ENCODE measurements around the gene NEGR1. TPM values are rescaled to one million over a fixed set of nuclear protein-coding genes. Genes with fewer than 3 reads are reported as not detected.

The NEGR1 gene
- total and polyA plus RNA-seq, 4 donors, result 0.08 to 0.14 (median 0.12) TPM; not detected in 1

DNA sequence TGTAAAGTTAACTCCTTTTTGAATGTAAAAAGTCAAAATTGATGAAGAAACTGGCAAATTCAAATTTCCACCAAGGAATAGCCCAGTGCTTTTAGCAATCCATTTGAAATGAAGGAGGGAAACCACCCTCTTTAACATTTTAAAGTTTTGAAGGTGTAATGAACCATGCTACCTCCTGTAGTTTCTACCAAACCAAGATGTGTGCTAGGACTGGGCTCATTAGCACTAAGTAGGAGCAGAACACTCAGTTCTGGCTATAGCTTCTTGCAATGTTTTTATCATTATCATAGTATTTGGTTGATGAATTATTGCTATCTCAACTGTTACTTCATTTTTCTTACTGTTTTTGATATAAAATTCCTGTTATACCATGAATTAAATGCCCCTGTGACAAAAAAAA, 882.3 kb downstream of the NEGR1 start:
- Histone ChIP-seq H3K4me1 (ENCODE audit: control insufficient read depth in 4 of 4, insufficient read depth in 4 of 4, low read length in 3 of 4) (no peaks in the 10 kb centered on the region), H3K27ac (ENCODE audit: low read depth in 1 of 2, low read length in 2 of 2) (no peak overlapping the region), H3K9me3 (ENCODE audit: control insufficient read depth in 4 of 4, low read length in 3 of 4) (no peaks in the 10 kb centered on the region), H3K36me3 (ENCODE audit: control insufficient read depth in 4 of 4, insufficient read depth in 3 of 4, low read depth in 1 of 4, low read length in 3 of 4) (no peaks in the 10 kb centered on the region), H3K27me3 (ENCODE audit: control insufficient read depth in 4 of 4, insufficient read depth in 4 of 4, low read length in 3 of 4) (no peaks in the 10 kb centered on the region), H3K4me3 (ENCODE audit: low read depth in 1 of 3, low read length in 3 of 3) (no peak overlapping the region), H3K9ac (ENCODE audit: low read depth in 1 of 2, low read length in 2 of 2) (no peak overlapping the region)
- no peak for TF ChIP-seq HNF4A (conservative IDR thresholded peaks at IDR 0.05)
- no peak for DNase-seq (ENCODE audit: low spot score)

DNA sequence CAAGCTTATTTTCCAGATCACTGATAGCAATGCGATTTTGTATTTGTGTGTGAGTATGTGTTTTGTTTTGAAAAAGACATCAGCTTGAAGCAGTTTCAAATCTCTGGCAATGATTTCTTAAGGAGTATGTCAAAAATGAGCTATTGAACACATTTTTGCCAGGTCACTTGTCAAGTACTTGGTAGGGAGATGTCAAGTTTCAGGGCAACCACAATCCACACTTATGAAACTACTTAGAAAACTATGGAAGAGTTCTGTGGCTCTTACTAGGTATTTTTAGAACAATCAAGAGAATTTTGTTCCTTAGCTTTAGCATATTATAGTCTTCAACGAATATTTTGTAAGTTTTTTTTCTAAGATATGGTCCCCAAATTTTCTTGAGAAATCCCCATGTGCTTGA, 882.7 kb downstream of the NEGR1 start:
- H3K9me3 ChIP-seq (ENCODE audit: control insufficient read depth in 4 of 4, low read length in 3 of 4), result no peaks in the 10 kb centered on the region
- H3K4me1 ChIP-seq (ENCODE audit: control insufficient read depth in 4 of 4, insufficient read depth in 4 of 4, low read length in 3 of 4), result no peaks in the 10 kb centered on the region
- WGBS, result 51% methylated on average over 2 of the region's 2 CpGs
- H3K36me3 ChIP-seq (ENCODE audit: control insufficient read depth in 4 of 4, insufficient read depth in 3 of 4, low read depth in 1 of 4, low read length in 3 of 4), result no peaks in the 10 kb centered on the region
- no peaks in the 10 kb centered on the region for H3K27me3 ChIP-seq (ENCODE audit: control insufficient read depth in 4 of 4, insufficient read depth in 4 of 4, low read length in 3 of 4)
- TF ChIP-seq NR2F2 (IDR thresholded peaks at IDR 0.05), result no peak
- no peak for TF ChIP-seq HNF4A (conservative IDR thresholded peaks at IDR 0.05)
- no peak for TF ChIP-seq YY1 (IDR thresholded peaks at IDR 0.05)
- TF ChIP-seq SP1 (IDR thresholded peaks at IDR 0.05), result no peak
- TF ChIP-seq, protein P1, sequence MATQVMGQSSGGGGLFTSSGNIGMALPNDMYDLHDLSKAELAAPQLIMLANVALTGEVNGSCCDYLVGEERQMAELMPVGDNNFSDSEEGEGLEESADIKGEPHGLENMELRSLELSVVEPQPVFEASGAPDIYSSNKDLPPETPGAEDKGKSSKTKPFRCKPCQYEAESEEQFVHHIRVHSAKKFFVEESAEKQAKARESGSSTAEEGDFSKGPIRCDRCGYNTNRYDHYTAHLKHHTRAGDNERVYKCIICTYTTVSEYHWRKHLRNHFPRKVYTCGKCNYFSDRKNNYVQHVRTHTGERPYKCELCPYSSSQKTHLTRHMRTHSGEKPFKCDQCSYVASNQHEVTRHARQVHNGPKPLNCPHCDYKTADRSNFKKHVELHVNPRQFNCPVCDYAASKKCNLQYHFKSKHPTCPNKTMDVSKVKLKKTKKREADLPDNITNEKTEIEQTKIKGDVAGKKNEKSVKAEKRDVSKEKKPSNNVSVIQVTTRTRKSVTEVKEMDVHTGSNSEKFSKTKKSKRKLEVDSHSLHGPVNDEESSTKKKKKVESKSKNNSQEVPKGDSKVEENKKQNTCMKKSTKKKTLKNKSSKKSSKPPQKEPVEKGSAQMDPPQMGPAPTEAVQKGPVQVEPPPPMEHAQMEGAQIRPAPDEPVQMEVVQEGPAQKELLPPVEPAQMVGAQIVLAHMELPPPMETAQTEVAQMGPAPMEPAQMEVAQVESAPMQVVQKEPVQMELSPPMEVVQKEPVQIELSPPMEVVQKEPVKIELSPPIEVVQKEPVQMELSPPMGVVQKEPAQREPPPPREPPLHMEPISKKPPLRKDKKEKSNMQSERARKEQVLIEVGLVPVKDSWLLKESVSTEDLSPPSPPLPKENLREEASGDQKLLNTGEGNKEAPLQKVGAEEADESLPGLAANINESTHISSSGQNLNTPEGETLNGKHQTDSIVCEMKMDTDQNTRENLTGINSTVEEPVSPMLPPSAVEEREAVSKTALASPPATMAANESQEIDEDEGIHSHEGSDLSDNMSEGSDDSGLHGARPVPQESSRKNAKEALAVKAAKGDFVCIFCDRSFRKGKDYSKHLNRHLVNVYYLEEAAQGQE (IDR thresholded peaks at IDR 0.05), result no peak
- TF ChIP-seq, protein P2, sequence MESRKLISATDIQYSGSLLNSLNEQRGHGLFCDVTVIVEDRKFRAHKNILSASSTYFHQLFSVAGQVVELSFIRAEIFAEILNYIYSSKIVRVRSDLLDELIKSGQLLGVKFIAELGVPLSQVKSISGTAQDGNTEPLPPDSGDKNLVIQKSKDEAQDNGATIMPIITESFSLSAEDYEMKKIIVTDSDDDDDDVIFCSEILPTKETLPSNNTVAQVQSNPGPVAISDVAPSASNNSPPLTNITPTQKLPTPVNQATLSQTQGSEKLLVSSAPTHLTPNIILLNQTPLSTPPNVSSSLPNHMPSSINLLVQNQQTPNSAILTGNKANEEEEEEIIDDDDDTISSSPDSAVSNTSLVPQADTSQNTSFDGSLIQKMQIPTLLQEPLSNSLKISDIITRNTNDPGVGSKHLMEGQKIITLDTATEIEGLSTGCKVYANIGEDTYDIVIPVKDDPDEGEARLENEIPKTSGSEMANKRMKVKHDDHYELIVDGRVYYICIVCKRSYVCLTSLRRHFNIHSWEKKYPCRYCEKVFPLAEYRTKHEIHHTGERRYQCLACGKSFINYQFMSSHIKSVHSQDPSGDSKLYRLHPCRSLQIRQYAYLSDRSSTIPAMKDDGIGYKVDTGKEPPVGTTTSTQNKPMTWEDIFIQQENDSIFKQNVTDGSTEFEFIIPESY (IDR thresholded peaks at IDR 0.05), result no peak
- TF ChIP-seq FOXA2 (IDR thresholded peaks at IDR 0.05), result no peak
- TF ChIP-seq JUND (IDR thresholded peaks at IDR 0.05), result no peak
- TF ChIP-seq EGR1 (IDR thresholded peaks at IDR 0.05; ENCODE audit: low read depth in 2 of 2), result no peak
- TF ChIP-seq FOXA1 (IDR thresholded peaks at IDR 0.05), result no peak
- H3K4me3 ChIP-seq (ENCODE audit: low read depth in 1 of 3, low read length in 3 of 3), result no peak overlapping the region
- H3K9ac ChIP-seq (ENCODE audit: low read depth in 1 of 2, low read length in 2 of 2), result no peak overlapping the region
- no peak overlapping the region for H3K27ac ChIP-seq (ENCODE audit: low read depth in 1 of 2, low read length in 2 of 2)
- no peak for DNase-seq (ENCODE audit: low spot score)

DNA sequence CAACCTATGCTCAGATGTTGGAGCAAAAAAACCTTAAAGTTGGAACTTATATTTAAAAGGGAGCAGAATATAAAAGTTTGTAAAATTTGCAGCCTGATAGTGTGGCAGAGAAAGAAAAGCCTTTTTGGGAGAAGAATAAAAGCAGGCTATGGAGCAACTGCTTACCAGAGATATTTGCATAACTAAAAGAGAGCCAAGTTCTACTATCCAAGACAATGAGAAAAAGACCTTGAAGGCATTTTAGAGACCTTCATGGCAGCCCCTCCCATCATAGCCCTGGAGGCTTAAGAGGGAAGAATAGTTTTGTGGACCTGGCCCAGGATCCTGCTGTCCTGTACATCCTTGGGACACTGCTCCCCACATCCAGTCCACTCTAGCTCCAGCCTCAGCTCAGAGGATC, 889.0 kb downstream of the NEGR1 start:
- Histone ChIP-seq H3K4me1 (ENCODE audit: control insufficient read depth in 4 of 4, insufficient read depth in 4 of 4, low read length in 3 of 4) (no peaks in the 10 kb centered on the region), H3K4me3 (ENCODE audit: low read depth in 1 of 3, low read length in 3 of 3) (no peak overlapping the region), H3K27me3 (ENCODE audit: control insufficient read depth in 4 of 4, insufficient read depth in 4 of 4, low read length in 3 of 4) (no peaks in the 10 kb centered on the region), H3K9me3 (ENCODE audit: control insufficient read depth in 4 of 4, low read length in 3 of 4) (no peaks in the 10 kb centered on the region), H3K9ac (ENCODE audit: low read depth in 1 of 2, low read length in 2 of 2) (no peak overlapping the region), H3K36me3 (ENCODE audit: control insufficient read depth in 4 of 4, insufficient read depth in 3 of 4, low read depth in 1 of 4, low read length in 3 of 4) (no peaks in the 10 kb centered on the region), H3K27ac (ENCODE audit: low read depth in 1 of 2, low read length in 2 of 2) (no peak overlapping the region)
- DNase-seq (ENCODE audit: low spot score), result no peak
- TF ChIP-seq RAD21 (IDR thresholded peaks at IDR 0.05) (no peak), JUND (IDR thresholded peaks at IDR 0.05) (no peak), YY1 (IDR thresholded peaks at IDR 0.05) (no peak), CTCF (IDR thresholded peaks at IDR 0.05; ENCODE audit: low read depth, low read length, missing input control) (no peak), TAF1 (conservative IDR thresholded peaks at IDR 0.05) (no peak), HNF4A (conservative IDR thresholded peaks at IDR 0.05) (no peak), NR2F2 (IDR thresholded peaks at IDR 0.05) (no peak), FOXA1 (IDR thresholded peaks at IDR 0.05) (no peak), RXRA (IDR thresholded peaks at IDR 0.05) (no peak), HNF4G (IDR thresholded peaks at IDR 0.05) (no peak), EGR1 (IDR thresholded peaks at IDR 0.05; ENCODE audit: low read depth in 2 of 2) (no peak)
- TF ChIP-seq, protein P3, sequence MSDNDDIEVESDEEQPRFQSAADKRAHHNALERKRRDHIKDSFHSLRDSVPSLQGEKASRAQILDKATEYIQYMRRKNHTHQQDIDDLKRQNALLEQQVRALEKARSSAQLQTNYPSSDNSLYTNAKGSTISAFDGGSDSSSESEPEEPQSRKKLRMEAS (IDR thresholded peaks at IDR 0.05), result no peak
- TF ChIP-seq, protein P2 (IDR thresholded peaks at IDR 0.05), result no peak
